HL-60 (cell line): Measurements from ENCODE around the gene FBXL14.

Experiments
- DNase-seq, 2 experiments: peaks; one replicate each; pipeline ENCODE4 v3.0.0-alpha.2; 2010 to 2020; ENCODE audit warnings: low read depth in 1 of 2, low spot score in 1 of 2
- H3K27ac ChIP-seq: fragments of 250-450 bp; sonication (Bioruptor Pico); replicated peaks from 2 replicates; pipeline ENCODE4 v1.5.1; 2020; ENCODE audit warnings: mild to moderate bottlenecking, moderate library complexity
- H3K27me3 ChIP-seq: fragments of 250-450 bp; sonication (Bioruptor Pico); 2 replicates; pipeline ENCODE4 v1.5.1; 2021; ENCODE audit warnings: mild to moderate bottlenecking, moderate library complexity; ENCODE audit not compliant: insufficient read depth, poor library complexity, severe bottlenecking
- H3K4me3 ChIP-seq: replicated peaks from 2 replicates; pipeline ENCODE4 v1.5.1; 2011; ENCODE audit warnings: mild to moderate bottlenecking, control low read depth, low read length; ENCODE audit not compliant: insufficient read depth
- GABPA ChIP-seq: IDR thresholded peaks from 2 replicates; pipeline ENCODE4 v1.6.1; 2012; ENCODE audit warnings: low read depth
- POLR2AphosphoS5 ChIP-seq: IDR thresholded peaks from 2 replicates; pipeline ENCODE4 v1.6.1; 2012; ENCODE audit warnings: low read depth
- SPI1 ChIP-seq: IDR thresholded peaks from 2 replicates; pipeline ENCODE4 v1.6.1; 2012; ENCODE audit warnings: low read depth, mild to moderate bottlenecking, borderline replicate concordance
- TF ChIP-seq, protein P1 (sequence below): IDR thresholded peaks from one replicate; pipeline ENCODE4 v1.5.1; 2011; ENCODE audit warnings: low read length, control low read depth, inconsistent platforms; ENCODE audit not compliant: insufficient read depth
- TF ChIP-seq, protein P2 (sequence below): IDR thresholded peaks from 2 replicates; pipeline ENCODE4 v1.6.1; 2012; ENCODE audit warnings: low read depth; ENCODE audit not compliant: insufficient replicate concordance

The FBXL14 gene

DNA sequence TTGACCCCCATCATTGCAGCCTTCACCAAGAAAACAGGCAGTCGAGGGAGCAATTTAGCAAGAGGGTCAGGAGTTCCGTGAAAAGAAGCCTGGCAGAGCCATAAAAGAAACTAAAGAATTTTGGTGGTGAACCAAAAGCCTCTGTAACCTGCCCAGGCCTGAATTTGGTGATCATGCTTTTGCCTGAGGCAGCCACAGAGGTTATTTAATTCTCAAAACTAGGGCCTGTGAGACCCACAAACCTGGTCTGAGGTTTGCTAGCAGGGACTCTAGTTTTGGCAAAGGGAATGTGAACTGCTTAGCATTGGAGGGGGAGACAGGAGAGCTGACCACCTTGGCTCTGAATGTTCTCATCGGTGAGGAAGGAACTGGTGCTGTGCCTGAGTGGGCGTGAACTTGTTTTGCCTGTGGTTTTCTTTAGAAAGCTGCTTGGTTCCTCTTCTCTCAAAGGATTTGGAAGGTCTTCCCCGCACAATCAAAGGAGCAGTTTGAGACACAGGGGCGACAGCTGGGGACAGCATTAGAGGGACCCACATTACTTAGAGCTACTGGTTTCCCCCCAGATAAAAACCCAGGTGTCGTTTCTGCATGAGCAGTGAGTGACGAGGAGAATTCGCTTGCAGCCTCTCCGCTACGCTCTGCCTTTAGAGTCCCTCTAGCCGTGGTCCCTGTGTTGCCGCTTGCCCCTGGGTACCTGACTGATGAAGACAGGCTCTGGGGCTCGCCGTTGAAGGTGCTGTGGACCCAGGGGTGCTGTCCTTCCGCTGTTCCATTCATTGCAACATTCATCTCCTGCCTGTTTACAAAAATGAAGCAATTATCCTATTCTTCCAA is 22.1 kb upstream of the FBXL14 start:
- peak in 1 of 2 experiments; percentile 72 for DNase-seq
- no peak for TF ChIP-seq POLR2AphosphoS5
- peak; percentile 67; the same call in 1 of the 2 replicates for TF ChIP-seq SPI1
- H3K27ac ChIP-seq, result no peak overlapping the region
- no peak overlapping the region; the same call in 1 of the 2 replicates for H3K4me3 ChIP-seq
- H3K27me3 ChIP-seq, result no peaks in the 10 kb centered on the region

GRCh38 chr12:1614360-1614759 is 20.0 kb upstream of the FBXL14 start:
- H3K27ac ChIP-seq, result no peak overlapping the region
- no peak overlapping the region for H3K4me3 ChIP-seq
- no peak for TF ChIP-seq SPI1
- TF ChIP-seq, protein P1, sequence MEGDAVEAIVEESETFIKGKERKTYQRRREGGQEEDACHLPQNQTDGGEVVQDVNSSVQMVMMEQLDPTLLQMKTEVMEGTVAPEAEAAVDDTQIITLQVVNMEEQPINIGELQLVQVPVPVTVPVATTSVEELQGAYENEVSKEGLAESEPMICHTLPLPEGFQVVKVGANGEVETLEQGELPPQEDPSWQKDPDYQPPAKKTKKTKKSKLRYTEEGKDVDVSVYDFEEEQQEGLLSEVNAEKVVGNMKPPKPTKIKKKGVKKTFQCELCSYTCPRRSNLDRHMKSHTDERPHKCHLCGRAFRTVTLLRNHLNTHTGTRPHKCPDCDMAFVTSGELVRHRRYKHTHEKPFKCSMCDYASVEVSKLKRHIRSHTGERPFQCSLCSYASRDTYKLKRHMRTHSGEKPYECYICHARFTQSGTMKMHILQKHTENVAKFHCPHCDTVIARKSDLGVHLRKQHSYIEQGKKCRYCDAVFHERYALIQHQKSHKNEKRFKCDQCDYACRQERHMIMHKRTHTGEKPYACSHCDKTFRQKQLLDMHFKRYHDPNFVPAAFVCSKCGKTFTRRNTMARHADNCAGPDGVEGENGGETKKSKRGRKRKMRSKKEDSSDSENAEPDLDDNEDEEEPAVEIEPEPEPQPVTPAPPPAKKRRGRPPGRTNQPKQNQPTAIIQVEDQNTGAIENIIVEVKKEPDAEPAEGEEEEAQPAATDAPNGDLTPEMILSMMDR, result no peak
- DNase-seq, result no peak
- H3K27me3 ChIP-seq, result no peaks in the 10 kb centered on the region

DNA sequence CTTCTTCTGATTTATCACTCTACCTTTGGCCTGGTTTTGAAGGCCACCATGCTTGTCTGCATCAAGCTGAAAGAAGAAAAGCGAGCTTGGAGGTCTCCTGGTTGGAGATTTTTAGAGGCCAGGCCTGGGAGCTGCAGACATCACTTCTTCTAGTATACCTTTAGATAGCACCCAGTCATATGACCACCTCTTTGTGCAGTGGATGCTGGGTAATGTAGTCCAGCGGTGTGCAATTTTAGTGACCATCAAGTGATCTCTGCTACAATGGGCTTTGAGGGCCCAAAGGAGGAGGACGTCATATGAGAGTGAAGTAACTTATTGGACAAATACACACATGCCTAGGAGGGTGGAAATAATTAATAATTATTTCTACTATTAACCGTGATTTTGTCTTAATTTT is 19.5 kb upstream of the FBXL14 start:
- Histone ChIP-seq H3K27ac (no peak overlapping the region), H3K4me3 (no peak overlapping the region), H3K27me3 (no peaks in the 10 kb centered on the region)
- TF ChIP-seq SPI1 (no peak), GABPA (no peak), POLR2AphosphoS5 (no peak)
- TF ChIP-seq, protein P2, sequence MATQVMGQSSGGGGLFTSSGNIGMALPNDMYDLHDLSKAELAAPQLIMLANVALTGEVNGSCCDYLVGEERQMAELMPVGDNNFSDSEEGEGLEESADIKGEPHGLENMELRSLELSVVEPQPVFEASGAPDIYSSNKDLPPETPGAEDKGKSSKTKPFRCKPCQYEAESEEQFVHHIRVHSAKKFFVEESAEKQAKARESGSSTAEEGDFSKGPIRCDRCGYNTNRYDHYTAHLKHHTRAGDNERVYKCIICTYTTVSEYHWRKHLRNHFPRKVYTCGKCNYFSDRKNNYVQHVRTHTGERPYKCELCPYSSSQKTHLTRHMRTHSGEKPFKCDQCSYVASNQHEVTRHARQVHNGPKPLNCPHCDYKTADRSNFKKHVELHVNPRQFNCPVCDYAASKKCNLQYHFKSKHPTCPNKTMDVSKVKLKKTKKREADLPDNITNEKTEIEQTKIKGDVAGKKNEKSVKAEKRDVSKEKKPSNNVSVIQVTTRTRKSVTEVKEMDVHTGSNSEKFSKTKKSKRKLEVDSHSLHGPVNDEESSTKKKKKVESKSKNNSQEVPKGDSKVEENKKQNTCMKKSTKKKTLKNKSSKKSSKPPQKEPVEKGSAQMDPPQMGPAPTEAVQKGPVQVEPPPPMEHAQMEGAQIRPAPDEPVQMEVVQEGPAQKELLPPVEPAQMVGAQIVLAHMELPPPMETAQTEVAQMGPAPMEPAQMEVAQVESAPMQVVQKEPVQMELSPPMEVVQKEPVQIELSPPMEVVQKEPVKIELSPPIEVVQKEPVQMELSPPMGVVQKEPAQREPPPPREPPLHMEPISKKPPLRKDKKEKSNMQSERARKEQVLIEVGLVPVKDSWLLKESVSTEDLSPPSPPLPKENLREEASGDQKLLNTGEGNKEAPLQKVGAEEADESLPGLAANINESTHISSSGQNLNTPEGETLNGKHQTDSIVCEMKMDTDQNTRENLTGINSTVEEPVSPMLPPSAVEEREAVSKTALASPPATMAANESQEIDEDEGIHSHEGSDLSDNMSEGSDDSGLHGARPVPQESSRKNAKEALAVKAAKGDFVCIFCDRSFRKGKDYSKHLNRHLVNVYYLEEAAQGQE, result no peak
- TF ChIP-seq, protein P1, result no peak
- no peak for DNase-seq

- H3K4me3 ChIP-seq, result no peak overlapping the region
- DNase-seq, result peak in 1 of 2 experiments; percentile 41
- no peak for TF ChIP-seq SPI1
- H3K27me3 ChIP-seq, result no peaks in the 10 kb centered on the region
- no peak overlapping the region; the same call in 1 of the 2 replicates for H3K27ac ChIP-seq
These were observed 17.6 kb upstream of the FBXL14 start for GRCh38 chr12:1611803-1612572.

DNA sequence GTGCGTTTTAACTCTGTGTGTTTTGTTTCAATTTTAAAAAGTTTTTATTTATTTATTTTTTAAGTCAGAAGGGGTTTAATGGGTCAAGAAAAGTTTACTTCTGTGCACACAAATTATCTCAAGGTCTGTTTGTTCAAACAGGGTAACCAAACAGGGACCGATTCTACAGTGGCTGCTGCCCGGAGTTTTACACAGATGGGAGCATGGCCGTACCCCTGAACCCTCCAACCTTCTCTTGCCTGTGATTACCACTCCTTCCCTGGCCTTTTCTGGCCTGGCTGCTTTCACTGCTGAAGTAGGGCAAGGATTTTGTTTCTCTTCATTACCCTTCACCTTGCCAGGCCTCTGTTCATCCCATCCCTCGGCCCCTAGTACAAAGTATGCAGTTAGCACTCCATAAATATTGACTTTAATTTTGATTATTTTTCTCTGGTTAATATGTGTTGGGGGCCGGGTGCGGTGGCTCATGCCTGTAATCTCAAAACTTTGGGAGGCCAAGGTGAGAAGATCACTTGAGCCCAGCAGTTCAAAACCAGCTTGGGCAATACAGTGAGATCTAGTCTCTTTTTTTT is 15.8 kb upstream of the FBXL14 start:
- no peak overlapping the region for H3K27ac ChIP-seq
- TF ChIP-seq, protein P2, result no peak
- TF ChIP-seq, protein P1, result no peak
- no peak for TF ChIP-seq POLR2AphosphoS5
- no peak for TF ChIP-seq GABPA
- TF ChIP-seq SPI1, result no peak
- DNase-seq, result no peak
- H3K4me3 ChIP-seq, result no peak overlapping the region
- no peaks in the 10 kb centered on the region for H3K27me3 ChIP-seq
